Sigmoid colon (tissue), 7 donors: Measurements from ENCODE around the gene ACSL1. TPM values are rescaled to one million over a fixed set of nuclear protein-coding genes. Genes with fewer than 3 reads are reported as not detected.

Experiments used
- DNase-seq: peaks from one replicate; pipeline ENCODE4 v3.0.0-alpha.2; 2019
- H3K27ac ChIP-seq, 4 donors: fragments of 200-600 bp; sonication (generic); one replicate each; pipeline ENCODE4 v1.5.1; 2016 to 2019; ENCODE audit warnings: mild to moderate bottlenecking in 1 of 4
- H3K27me3 ChIP-seq, 3 donors: fragments of 200-600 bp; sonication (generic); one replicate each; pipeline ENCODE4 v1.5.1; 2019; ENCODE audit warnings: mild to moderate bottlenecking in 1 of 3
- H3K36me3 ChIP-seq, 4 donors: fragments of 200-600 bp; sonication (generic); one replicate each; pipeline ENCODE4 v1.5.1; 2016 to 2019
- H3K4me1 ChIP-seq, 4 donors: fragments of 200-600 bp; sonication (generic); one replicate each; pipeline ENCODE4 v1.5.1; 2017 to 2019
- H3K4me3 ChIP-seq, 4 donors: fragments of 200-600 bp; sonication (generic); one replicate each; pipeline ENCODE4 v1.5.1; 2017 to 2019; ENCODE audit warnings: mild to moderate bottlenecking in 2 of 4, moderate library complexity in 1 of 4
- H3K9me3 ChIP-seq, 4 donors: fragments of 200-600 bp in 3 of 4; sonication (generic) in 3 of 4; one replicate each; pipeline versions ENCODE4 v1.5.1 to v1.6.1; 2013 to 2019
- CTCF ChIP-seq, 4 experiments: fragments of 450-650 bp in 3 of 4; fragments of 200-600 bp in 1 of 4; IDR thresholded peaks; one replicate each; pipeline ENCODE4 v1.5.1; 2016 to 2019; ENCODE audit warnings: antibody characterized with exemption in 4 of 4, mild to moderate bottlenecking in 3 of 4, moderate library complexity in 2 of 4
- EP300 ChIP-seq, 4 donors: sonication (generic); formaldehyde crosslinking; IDR thresholded peaks; one replicate each; pipeline ENCODE4 v1.6.1; 2017; ENCODE audit warnings: antibody characterized with exemption in 4 of 4
- POLR2A ChIP-seq, 2 donors: fragments of 450-650 bp; IDR thresholded peaks; one replicate each; pipeline ENCODE4 v1.6.1; 2016; ENCODE audit warnings: antibody characterized with exemption in 2 of 2, mild to moderate bottlenecking in 2 of 2, moderate library complexity in 2 of 2
- POLR2AphosphoS5 ChIP-seq, 4 donors: sonication (generic); formaldehyde crosslinking; IDR thresholded peaks; one replicate each; pipeline ENCODE4 v1.6.1; 2017; ENCODE audit warnings: antibody characterized with exemption in 4 of 4
- WGBS, 2 donors: extraction: QIAGEN DNeasy Blood & Tissue Kit; methylation state at CpG; one replicate each; pipeline ENCODE4 v1.1.7; 2013; 5-methylcytosine and 5-hydroxymethylcytosine counted together
- intact Hi-C: fragments of 100-400 bp; cut with DNase I; formaldehyde crosslinking; loops from one replicate; pipeline ENCODE4 v1.15.1; 2023
- polyA plus RNA-seq, 3 donors: library from polyadenylated mRNA; stranded (reverse); fragments of 200-250 nt; gene quantifications; one replicate each; pipeline ENCODE4 v1.2.3, GENCODE V29; 2013
- total RNA-seq, 4 donors: library from RNA; depleted of rRNA; stranded (reverse); fragments of >200 nt; gene quantifications; one replicate each; pipeline ENCODE4 v1.1.0, GENCODE V29; 2016
- donor health status: healthy with polysubstance abuse.
- donor health status: Bipolar disorder and iron deficiency.
- donor health status: healthy.

The ACSL1 gene
- total and polyA plus RNA-seq, 7 donors, result 31.7 to 121 (median 57.1) TPM

DNA sequence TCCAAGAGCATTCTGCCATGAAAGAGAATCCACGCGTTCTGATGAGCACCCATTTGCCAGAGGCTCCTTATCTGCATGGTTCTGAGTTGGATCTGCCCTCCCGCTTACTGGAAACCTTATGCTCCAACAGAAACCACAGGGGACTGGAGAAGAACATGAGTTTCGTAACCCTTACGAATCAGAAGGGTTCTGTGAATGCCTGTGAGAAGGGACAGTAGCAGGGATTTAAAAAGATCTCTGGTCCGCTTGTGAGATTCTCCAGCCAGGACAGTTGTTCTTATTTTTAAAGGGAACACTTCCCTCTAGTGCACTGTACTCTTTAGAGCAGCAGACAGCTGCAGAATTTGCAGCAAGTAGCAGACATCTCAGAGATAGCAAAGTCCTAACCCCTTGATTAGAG, 69.4 kb downstream of the ACSL1 start:
- Histone ChIP-seq H3K4me1 (peaks cover 0 to 13% (median 9%) of the 10 kb centered on the region in 4 donors), H3K27me3 (no peaks in the 10 kb centered on the region), H3K4me3 (no peak overlapping the region), H3K27ac (peak overlapping the region; percentile 31 to 46 (median 42)), H3K36me3 (peaks cover 10 to 52% (median 15%) of the 10 kb centered on the region in 4 donors), H3K9me3 (no peaks in the 10 kb centered on the region)
- intact Hi-C loops, result no loop called here
- TF ChIP-seq POLR2A (IDR thresholded peaks at IDR 0.05) (no peak), POLR2AphosphoS5 (IDR thresholded peaks at IDR 0.05) (peak; percentile 31 to 68 (median 45)), EP300 (IDR thresholded peaks at IDR 0.05) (no peak), CTCF (IDR thresholded peaks at IDR 0.05) (no peak)
- peak; percentile 73 for DNase-seq
- 91 to 95% methylated on average over 6 of the region's 6 CpGs for WGBS, 2 donors

DNA sequence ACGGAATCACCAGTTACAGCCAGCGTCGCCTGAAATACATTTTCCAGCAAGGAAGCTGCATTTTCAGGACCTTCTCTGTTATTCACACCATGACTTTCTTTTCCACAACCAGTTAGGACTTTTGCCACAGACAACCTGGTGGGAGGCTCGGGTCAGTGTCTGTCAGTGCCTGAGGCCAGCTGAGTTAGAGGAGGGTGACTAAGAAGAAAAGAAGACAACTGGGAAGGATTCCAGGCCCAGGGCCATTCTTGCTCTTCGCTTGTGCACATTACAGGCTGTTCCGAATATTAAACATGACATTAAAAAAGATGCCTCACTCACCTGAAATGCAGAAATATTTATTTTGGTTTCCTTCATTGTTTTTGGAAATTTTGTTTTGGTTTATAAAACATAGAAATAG, 70.5 kb downstream of the ACSL1 start:
- no peaks in the 10 kb centered on the region for H3K27me3 ChIP-seq
- H3K4me1 ChIP-seq, result peaks cover 0 to 13% (median 9%) of the 10 kb centered on the region in 4 donors
- whole genome bisulfite sequencing, 2 donors, result 95% methylated on average over 6 of the region's 6 CpGs
- intact Hi-C loops, result no loop called here
- no peak overlapping the region for H3K4me3 ChIP-seq
- H3K36me3 ChIP-seq, result peaks cover 4 to 44% (median 8%) of the 10 kb centered on the region in 4 donors
- peak overlapping the region in 3 of 4 donors; percentile 6 to 46 (median 44) for H3K27ac ChIP-seq
- TF ChIP-seq CTCF (IDR thresholded peaks at IDR 0.05) (no peak), POLR2A (IDR thresholded peaks at IDR 0.05) (no peak), POLR2AphosphoS5 (IDR thresholded peaks at IDR 0.05) (no peak), EP300 (IDR thresholded peaks at IDR 0.05) (no peak)
- DNase-seq, result no peak
- no peaks in the 10 kb centered on the region for H3K9me3 ChIP-seq

DNA sequence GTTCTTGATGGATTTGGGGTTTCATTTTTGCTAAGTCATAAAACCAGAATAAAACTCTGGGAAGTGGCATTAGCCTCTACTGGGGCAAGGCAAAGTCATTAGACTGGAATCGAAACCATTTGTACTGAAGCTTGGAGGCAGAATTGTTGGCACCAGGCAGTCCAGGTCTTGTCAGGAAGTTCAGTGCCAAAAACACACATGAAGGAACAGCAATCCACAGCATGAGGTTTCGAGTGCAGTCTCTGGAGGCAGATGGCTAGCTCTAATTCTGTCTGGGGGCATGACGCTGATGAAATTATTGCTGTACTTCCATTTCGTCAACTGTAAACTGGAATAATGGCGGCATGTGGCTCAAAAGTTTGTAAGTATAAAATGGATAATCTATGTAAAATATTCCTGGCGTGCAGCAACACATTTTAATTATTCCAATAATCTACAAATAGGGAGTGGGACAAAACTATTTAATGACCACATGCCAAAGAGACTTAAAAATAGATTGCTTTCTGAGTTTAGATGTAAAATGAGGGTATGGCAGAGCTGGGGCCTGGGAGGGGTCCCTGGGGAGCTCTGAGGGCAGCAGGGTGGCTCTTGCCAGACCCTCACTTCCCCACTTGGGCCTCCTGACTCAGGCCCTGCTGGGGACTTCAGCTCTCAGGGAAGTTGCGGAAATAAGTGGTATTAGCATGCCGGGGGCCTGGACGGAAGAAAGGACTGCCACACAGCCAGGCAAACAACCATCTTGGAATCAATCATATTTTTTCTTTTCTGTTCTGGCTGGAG, 73.1 kb downstream of the ACSL1 start:
- DNase-seq, result no peak
- Histone ChIP-seq H3K4me1 (peaks cover 0 to 14% (median 10%) of the 10 kb centered on the region in 4 donors), H3K4me3 (no peak overlapping the region), H3K36me3 (peaks cover 0 to 29% (median 2%) of the 10 kb centered on the region in 4 donors), H3K27ac (no peak overlapping the region), H3K27me3 (no peaks in the 10 kb centered on the region), H3K9me3 (no peaks in the 10 kb centered on the region)
- intact Hi-C loops, result no loop called here
- no peak for TF ChIP-seq POLR2A (IDR thresholded peaks at IDR 0.05)
- no peak for TF ChIP-seq CTCF (IDR thresholded peaks at IDR 0.05)
- TF ChIP-seq POLR2AphosphoS5 (IDR thresholded peaks at IDR 0.05), result no peak
- no peak for TF ChIP-seq EP300 (IDR thresholded peaks at IDR 0.05)
- WGBS, 2 donors, result 83 to 92% methylated on average over 9 of the region's 9 CpGs

DNA sequence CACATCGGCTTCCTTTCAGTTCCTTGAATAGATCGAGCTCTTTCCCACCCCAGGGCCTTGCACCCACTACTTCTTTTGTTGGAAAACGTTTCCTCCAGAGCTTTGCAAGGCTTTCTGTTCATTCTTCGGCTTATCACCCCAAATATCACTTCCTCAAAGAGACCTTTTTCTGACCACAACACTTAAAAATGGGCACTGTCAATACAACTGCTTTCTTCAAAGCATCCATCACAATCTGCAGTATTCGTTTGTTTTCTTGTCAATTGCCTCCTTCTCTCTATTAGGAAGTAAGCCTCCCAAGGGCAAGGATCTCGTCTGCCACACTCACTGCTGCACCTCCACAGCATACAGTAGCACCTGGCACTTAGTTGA, 74.2 kb downstream of the ACSL1 start:
- DNase-seq, result no peak
- Histone ChIP-seq H3K9me3 (no peaks in the 10 kb centered on the region), H3K4me3 (no peak overlapping the region), H3K27ac (no peak overlapping the region), H3K27me3 (no peaks in the 10 kb centered on the region), H3K4me1 (peaks cover 0 to 24% (median 17%) of the 10 kb centered on the region in 4 donors), H3K36me3 (peaks cover 0 to 18% (median 0%) of the 10 kb centered on the region in 4 donors)
- intact Hi-C loops, result no loop called here
- 49 to 85% methylated on average over 6 of the region's 6 CpGs for WGBS, 2 donors
- TF ChIP-seq CTCF (IDR thresholded peaks at IDR 0.05) (no peak), POLR2A (IDR thresholded peaks at IDR 0.05) (no peak), POLR2AphosphoS5 (IDR thresholded peaks at IDR 0.05) (no peak), EP300 (IDR thresholded peaks at IDR 0.05) (no peak)
